Measurements from ENCODE around the gene DOCK10.

- TF ChIP-seq MAX (IDR thresholded peaks at IDR 0.05; ENCODE audit: low read depth, low read length) (no peak), CTCF (IDR thresholded peaks at IDR 0.05; ENCODE audit: low read depth, low read length) (no peak), POLR2A (IDR thresholded peaks at IDR 0.05; ENCODE audit: extremely low read depth, insufficient read length) (no peak), MYC (IDR thresholded peaks at IDR 0.05; ENCODE audit: low read depth, low read length) (no peak)
Observed at GRCh38 chr2:224986477-224986876, 55.8 kb downstream of the DOCK10 start.
